K562 (cell line): ENCODE data around the gene RAMP2. TPM values are rescaled to one million over a fixed set of nuclear protein-coding genes. Genes with fewer than 3 reads are reported as not detected.

Source experiments
- NBN ChIP-seq: fragments of 450-650 bp; IDR thresholded peaks from 2 replicates; pipeline ENCODE4 v1.6.1; 2016; ENCODE audit warnings: low read depth, mild to moderate bottlenecking
- YY1 ChIP-seq, 3 experiments: IDR thresholded peaks; 2 replicates each; pipeline ENCODE4 v1.6.1; 2011; ENCODE audit warnings: low read length in 2 of 3, mild to moderate bottlenecking in 2 of 3, moderate library complexity in 2 of 3, borderline replicate concordance in 1 of 3, control low read depth in 1 of 3, low read depth in 1 of 3; ENCODE audit not compliant: insufficient read depth in 3 of 3, insufficient replicate concordance in 2 of 3, control insufficient read depth in 1 of 3, insufficient read length in 1 of 3; ENCODE audit errors: extremely low read depth in 1 of 3
- polyA plus RNA-seq, 8 experiments: library from polyadenylated mRNA; depleted of rRNA in 4 of 8; stranded (reverse) in 5 of 8; unstranded in 3 of 8; fragments of >200 nt; fragmentation: Nextera tagmentation in 2 of 8; fragmentation: Illumina TruSeq in 1 of 8; extraction: Ambion mirVana in 2 of 8; extraction: Trizol in 1 of 8; gene quantifications; 2 replicates each; pipeline versions ENCODE4 v1.2.1 to v1.2.3, GENCODE V29; 2011 to 2014; ENCODE audit warnings: inconsistent platforms in 1 of 8, missing spikeins in 1 of 8
- total RNA-seq, 7 experiments: library from RNA; depleted of rRNA in 6 of 7; stranded (reverse); fragments of >200 nt in 6 of 7; fragmentation: Illumina TruSeq in 2 of 7; extraction: Trizol in 2 of 7; gene quantifications; 2 replicates each; pipeline versions ENCODE4 v1.2.1 to v1.2.3, GENCODE V29; 2011 to 2021; ENCODE audit warnings: low replicate concordance in 1 of 7
- TF ChIP-seq, protein P1 (sequence below): sonication (generic); formaldehyde crosslinking; IDR thresholded peaks from 2 replicates; pipeline ENCODE4 v1.8.0; 2022; ENCODE audit warnings: mild to moderate bottlenecking, missing genetic modification reagents
- TF ChIP-seq, protein P2 (sequence below): fragments of 450-650 bp; IDR thresholded peaks from 2 replicates; pipeline ENCODE4 v1.6.1; 2017; ENCODE audit warnings: antibody characterized with exemption, mild to moderate bottlenecking
- TF ChIP-seq, protein P3 (sequence below): sonication (generic); formaldehyde crosslinking; IDR thresholded peaks from 2 replicates; pipeline ENCODE4 v1.4.0; 2020; ENCODE audit warnings: mild to moderate bottlenecking, missing genetic modification reagents
- TF ChIP-seq, protein P4 (sequence below): sonication (generic); formaldehyde crosslinking; IDR thresholded peaks from 2 replicates; pipeline ENCODE4 v1.5.0; 2020; ENCODE audit warnings: missing genetic modification reagents
- TF ChIP-seq, protein P5 (sequence below): sonication (generic); formaldehyde crosslinking; IDR thresholded peaks from 2 replicates; pipeline ENCODE4 v1.8.1; 2023; ENCODE audit warnings: missing genetic modification reagents, mild to moderate bottlenecking, borderline replicate concordance
- TF ChIP-seq, protein P6 (sequence below): sonication (generic); formaldehyde crosslinking; IDR thresholded peaks from 2 replicates; pipeline ENCODE4 v1.8.0; 2022; ENCODE audit warnings: missing genetic modification reagents, mild to moderate bottlenecking, borderline replicate concordance

RAMP2 gene
- total and polyA plus RNA-seq, 9 of the 15 experiments (the other 6 are each of a cell fraction or from before 2014, with no cell fraction given) = not detected

DNA sequence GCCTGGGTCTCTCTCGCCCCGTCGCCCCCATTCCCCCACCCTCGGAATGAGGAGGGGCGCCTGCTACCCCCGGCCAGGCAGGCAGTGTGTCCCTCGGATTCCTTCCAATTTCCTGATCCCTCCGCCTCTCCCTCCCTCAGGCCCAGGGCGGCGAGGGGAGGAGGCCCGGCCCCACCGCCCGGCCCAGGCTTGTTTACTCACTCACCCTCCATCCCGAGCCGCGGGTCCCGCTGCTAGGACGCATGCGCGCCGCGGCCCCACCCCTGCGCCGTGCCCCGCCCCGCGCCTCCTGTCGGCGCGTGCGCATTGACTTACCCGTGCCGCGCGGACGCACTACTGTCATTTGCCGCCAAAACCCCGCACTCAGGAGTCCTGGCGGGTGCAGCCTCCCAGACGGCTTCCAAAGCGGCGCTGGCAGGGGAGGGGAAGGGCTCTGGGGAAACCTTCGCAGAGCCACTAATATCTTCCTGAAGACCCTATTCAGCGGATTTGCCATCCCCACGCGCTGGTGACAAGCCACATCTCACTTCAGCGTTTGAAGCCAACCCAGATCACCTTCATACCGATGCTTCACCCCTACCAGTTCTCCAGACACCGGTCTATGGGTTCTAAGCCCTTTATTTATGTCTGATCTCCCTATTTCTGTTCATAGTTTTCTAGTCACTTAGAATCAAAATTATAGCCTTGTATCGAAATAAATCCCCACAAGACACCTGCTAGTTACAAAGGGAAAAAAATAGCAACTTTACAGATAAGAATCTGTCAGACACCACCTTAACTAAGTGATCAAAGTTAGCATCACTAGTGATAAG, 16.0 kb upstream of the RAMP2 start, which contains the start of gene EZH1 (continued):
- TF ChIP-seq, protein P1, sequence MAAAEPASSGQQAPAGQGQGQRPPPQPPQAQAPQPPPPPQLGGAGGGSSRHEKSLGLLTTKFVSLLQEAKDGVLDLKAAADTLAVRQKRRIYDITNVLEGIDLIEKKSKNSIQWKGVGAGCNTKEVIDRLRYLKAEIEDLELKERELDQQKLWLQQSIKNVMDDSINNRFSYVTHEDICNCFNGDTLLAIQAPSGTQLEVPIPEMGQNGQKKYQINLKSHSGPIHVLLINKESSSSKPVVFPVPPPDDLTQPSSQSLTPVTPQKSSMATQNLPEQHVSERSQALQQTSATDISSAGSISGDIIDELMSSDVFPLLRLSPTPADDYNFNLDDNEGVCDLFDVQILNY (CRISPR knock-in tag) = 0 out of 2 replicates have a peak, but pooled peaks have one; percentile 27
- TF ChIP-seq NBN = 0 out of 2 replicates have a peak, but pooled peaks have one; percentile 19
- TF ChIP-seq, protein P2, sequence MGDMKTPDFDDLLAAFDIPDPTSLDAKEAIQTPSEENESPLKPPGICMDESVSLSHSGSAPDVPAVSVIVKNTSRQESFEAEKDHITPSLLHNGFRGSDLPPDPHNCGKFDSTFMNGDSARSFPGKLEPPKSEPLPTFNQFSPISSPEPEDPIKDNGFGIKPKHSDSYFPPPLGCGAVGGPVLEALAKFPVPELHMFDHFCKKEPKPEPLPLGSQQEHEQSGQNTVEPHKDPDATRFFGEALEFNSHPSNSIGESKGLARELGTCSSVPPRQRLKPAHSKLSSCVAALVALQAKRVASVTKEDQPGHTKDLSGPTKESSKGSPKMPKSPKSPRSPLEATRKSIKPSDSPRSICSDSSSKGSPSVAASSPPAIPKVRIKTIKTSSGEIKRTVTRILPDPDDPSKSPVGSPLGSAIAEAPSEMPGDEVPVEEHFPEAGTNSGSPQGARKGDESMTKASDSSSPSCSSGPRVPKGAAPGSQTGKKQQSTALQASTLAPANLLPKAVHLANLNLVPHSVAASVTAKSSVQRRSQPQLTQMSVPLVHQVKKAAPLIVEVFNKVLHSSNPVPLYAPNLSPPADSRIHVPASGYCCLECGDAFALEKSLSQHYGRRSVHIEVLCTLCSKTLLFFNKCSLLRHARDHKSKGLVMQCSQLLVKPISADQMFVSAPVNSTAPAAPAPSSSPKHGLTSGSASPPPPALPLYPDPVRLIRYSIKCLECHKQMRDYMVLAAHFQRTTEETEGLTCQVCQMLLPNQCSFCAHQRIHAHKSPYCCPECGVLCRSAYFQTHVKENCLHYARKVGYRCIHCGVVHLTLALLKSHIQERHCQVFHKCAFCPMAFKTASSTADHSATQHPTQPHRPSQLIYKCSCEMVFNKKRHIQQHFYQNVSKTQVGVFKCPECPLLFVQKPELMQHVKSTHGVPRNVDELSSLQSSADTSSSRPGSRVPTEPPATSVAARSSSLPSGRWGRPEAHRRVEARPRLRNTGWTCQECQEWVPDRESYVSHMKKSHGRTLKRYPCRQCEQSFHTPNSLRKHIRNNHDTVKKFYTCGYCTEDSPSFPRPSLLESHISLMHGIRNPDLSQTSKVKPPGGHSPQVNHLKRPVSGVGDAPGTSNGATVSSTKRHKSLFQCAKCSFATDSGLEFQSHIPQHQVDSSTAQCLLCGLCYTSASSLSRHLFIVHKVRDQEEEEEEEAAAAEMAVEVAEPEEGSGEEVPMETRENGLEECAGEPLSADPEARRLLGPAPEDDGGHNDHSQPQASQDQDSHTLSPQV = peak; percentile 91
- TF ChIP-seq, protein P3, sequence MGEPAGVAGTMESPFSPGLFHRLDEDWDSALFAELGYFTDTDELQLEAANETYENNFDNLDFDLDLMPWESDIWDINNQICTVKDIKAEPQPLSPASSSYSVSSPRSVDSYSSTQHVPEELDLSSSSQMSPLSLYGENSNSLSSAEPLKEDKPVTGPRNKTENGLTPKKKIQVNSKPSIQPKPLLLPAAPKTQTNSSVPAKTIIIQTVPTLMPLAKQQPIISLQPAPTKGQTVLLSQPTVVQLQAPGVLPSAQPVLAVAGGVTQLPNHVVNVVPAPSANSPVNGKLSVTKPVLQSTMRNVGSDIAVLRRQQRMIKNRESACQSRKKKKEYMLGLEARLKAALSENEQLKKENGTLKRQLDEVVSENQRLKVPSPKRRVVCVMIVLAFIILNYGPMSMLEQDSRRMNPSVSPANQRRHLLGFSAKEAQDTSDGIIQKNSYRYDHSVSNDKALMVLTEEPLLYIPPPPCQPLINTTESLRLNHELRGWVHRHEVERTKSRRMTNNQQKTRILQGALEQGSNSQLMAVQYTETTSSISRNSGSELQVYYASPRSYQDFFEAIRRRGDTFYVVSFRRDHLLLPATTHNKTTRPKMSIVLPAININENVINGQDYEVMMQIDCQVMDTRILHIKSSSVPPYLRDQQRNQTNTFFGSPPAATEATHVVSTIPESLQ (CRISPR knock-in tag) = no peak; the same call in 1 of the 2 replicates
- TF ChIP-seq, protein P4, sequence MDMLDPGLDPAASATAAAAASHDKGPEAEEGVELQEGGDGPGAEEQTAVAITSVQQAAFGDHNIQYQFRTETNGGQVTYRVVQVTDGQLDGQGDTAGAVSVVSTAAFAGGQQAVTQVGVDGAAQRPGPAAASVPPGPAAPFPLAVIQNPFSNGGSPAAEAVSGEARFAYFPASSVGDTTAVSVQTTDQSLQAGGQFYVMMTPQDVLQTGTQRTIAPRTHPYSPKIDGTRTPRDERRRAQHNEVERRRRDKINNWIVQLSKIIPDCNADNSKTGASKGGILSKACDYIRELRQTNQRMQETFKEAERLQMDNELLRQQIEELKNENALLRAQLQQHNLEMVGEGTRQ (CRISPR knock-in tag) = no peak
- TF ChIP-seq, protein P5, sequence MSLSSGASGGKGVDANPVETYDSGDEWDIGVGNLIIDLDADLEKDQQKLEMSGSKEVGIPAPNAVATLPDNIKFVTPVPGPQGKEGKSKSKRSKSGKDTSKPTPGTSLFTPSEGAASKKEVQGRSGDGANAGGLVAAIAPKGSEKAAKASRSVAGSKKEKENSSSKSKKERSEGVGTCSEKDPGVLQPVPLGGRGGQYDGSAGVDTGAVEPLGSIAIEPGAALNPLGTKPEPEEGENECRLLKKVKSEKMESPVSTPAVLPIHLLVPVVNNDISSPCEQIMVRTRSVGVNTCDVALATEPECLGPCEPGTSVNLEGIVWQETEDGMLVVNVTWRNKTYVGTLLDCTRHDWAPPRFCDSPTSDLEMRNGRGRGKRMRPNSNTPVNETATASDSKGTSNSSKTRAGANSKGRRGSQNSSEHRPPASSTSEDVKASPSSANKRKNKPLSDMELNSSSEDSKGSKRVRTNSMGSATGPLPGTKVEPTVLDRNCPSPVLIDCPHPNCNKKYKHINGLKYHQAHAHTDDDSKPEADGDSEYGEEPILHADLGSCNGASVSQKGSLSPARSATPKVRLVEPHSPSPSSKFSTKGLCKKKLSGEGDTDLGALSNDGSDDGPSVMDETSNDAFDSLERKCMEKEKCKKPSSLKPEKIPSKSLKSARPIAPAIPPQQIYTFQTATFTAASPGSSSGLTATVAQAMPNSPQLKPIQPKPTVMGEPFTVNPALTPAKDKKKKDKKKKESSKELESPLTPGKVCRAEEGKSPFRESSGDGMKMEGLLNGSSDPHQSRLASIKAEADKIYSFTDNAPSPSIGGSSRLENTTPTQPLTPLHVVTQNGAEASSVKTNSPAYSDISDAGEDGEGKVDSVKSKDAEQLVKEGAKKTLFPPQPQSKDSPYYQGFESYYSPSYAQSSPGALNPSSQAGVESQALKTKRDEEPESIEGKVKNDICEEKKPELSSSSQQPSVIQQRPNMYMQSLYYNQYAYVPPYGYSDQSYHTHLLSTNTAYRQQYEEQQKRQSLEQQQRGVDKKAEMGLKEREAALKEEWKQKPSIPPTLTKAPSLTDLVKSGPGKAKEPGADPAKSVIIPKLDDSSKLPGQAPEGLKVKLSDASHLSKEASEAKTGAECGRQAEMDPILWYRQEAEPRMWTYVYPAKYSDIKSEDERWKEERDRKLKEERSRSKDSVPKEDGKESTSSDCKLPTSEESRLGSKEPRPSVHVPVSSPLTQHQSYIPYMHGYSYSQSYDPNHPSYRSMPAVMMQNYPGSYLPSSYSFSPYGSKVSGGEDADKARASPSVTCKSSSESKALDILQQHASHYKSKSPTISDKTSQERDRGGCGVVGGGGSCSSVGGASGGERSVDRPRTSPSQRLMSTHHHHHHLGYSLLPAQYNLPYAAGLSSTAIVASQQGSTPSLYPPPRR = no peak
- TF ChIP-seq YY1 (IDR thresholded peaks at IDR 0.05; ENCODE audit: borderline replicate concordance in 1 of 3, control insufficient read depth in 1 of 3, extremely low read depth in 1 of 3, insufficient read depth in 3 of 3, insufficient read length in 1 of 3, insufficient replicate concordance in 2 of 3, low read depth in 1 of 3, low read length in 2 of 3) = peak in 2 of 3 experiments; percentile 28 to 54
- TF ChIP-seq, protein P6, sequence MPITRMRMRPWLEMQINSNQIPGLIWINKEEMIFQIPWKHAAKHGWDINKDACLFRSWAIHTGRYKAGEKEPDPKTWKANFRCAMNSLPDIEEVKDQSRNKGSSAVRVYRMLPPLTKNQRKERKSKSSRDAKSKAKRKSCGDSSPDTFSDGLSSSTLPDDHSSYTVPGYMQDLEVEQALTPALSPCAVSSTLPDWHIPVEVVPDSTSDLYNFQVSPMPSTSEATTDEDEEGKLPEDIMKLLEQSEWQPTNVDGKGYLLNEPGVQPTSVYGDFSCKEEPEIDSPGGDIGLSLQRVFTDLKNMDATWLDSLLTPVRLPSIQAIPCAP (CRISPR knock-in tag) = 0 out of 2 replicates have a peak, but pooled peaks have one; percentile 41
